Kidney (tissue), 14 donors: Measurements from ENCODE around the gene PTPN7. TPM values are rescaled to one million over a fixed set of nuclear protein-coding genes. Genes with fewer than 3 reads are reported as not detected.
A peak's percentile ranks its signal among the peaks of the same experiment; 100 is the strongest.

Experiments
- DNase-seq, 5 donors: peaks; one replicate each; pipeline ENCODE4 v3.0.0-alpha.2; 2013 to 2020
- FAIRE-seq: peaks from 2 replicates; lab custom pipeline; 2012; peaks lifted over from hg19 to GRCh38; lab: Jason Lieb, UNC
- H3K27ac ChIP-seq, 2 donors: one replicate each; pipeline ENCODE4 v1.7.0; 2013; ENCODE audit warnings: low read depth in 2 of 2, low read length in 2 of 2, inconsistent platforms in 1 of 2
- H3K27me3 ChIP-seq: one replicate; pipeline ENCODE4 v1.7.1; 2013; ENCODE audit warnings: low read length, inconsistent platforms; ENCODE audit not compliant: control insufficient read depth, insufficient read depth
- H3K36me3 ChIP-seq, 3 donors: one replicate each; pipeline versions ENCODE4 v1.7.0 to v1.7.1; 2013; ENCODE audit warnings: low read length in 3 of 3, control low read depth in 1 of 3, inconsistent platforms in 1 of 3; ENCODE audit not compliant: insufficient read depth in 3 of 3, control insufficient read depth in 2 of 3
- H3K4me1 ChIP-seq, 3 donors: one replicate each; pipeline versions ENCODE4 v1.7.0 to v1.7.1; 2013; ENCODE audit warnings: low read length in 3 of 3, inconsistent platforms in 1 of 3, low read depth in 1 of 3; ENCODE audit not compliant: control insufficient read depth in 2 of 3, insufficient read depth in 2 of 3
- H3K4me3 ChIP-seq, 3 donors: one replicate each; pipeline versions ENCODE4 v1.7.0 to v1.8.1; 2013; ENCODE audit warnings: low read length in 3 of 3, control low read depth in 1 of 3, inconsistent platforms in 1 of 3
- H3K9ac ChIP-seq, 3 donors: one replicate each; pipeline versions ENCODE4 v1.7.0 to v1.7.1; 2013; ENCODE audit warnings: low read length in 3 of 3, control low read depth in 1 of 3, inconsistent platforms in 1 of 3
- H3K9me3 ChIP-seq, 3 donors: one replicate each; pipeline versions ENCODE4 v1.7.0 to v1.7.1; 2013; ENCODE audit warnings: low read length in 3 of 3, control low read depth in 1 of 3, inconsistent platforms in 1 of 3; ENCODE audit not compliant: control insufficient read depth in 2 of 3, insufficient read depth in 1 of 3
- intact Hi-C: fragments of 100-400 bp; cut with DNase I; formaldehyde crosslinking; loops from one replicate; pipeline ENCODE4 v1.11.1; 2022
- polyA plus RNA-seq: library from polyadenylated mRNA; stranded (reverse); fragments of 350-450 nt; fragmentation: Illumina TruSeq; extraction: RNeasy Lipid Tissue Mini Kit (QIAGEN cat#74804); gene quantifications from one replicate; pipeline ENCODE4 v1.2.3, GENCODE V29; 2014; ENCODE audit warnings: low read depth, low replicate concordance; ENCODE audit not compliant: insufficient read depth
- total RNA-seq: library from RNA; stranded (reverse); fragmentation: NEBNext Ultra II Directional; extraction: Animal tissue kit (Norgen Biotek cat#: 25700); gene quantifications from one replicate; pipeline ENCODE4 v1.2.1, GENCODE V29; 2021
- TF ChIP-seq, protein P1 (sequence below): IDR thresholded peaks from 3 replicates; pipeline ENCODE4 v1.5.1; 2012; ENCODE audit warnings: mild to moderate bottlenecking, moderate library complexity, borderline replicate concordance; ENCODE audit not compliant: insufficient read depth; ENCODE audit errors: extremely low read depth
- donor health status: control.
- donor health status: control.
- donor health status: control.
- donor health status: control.
- donor health status: control.
- donor health status: DM: yes; HTN: yes; CAD: no.
- donor health status: Normal renal cell carcinoma (clear cell type).

PTPN7 gene
- total and polyA plus RNA-seq, 2 donors from 2014 or later: 3.5 to 5.5 TPM

- Histone ChIP-seq H3K27ac (no peak overlapping the region), H3K4me3 (no peak overlapping the region), H3K27me3 (no peaks in the 10 kb centered on the region), H3K9ac (no peak overlapping the region), H3K4me1 (no peaks in the 10 kb centered on the region), H3K36me3 (no peaks in the 10 kb centered on the region), H3K9me3 (no peaks in the 10 kb centered on the region)
- intact Hi-C loops: no loop called here
- DNase-seq (no peak), FAIRE-seq (no peak)
- TF ChIP-seq, protein P1, sequence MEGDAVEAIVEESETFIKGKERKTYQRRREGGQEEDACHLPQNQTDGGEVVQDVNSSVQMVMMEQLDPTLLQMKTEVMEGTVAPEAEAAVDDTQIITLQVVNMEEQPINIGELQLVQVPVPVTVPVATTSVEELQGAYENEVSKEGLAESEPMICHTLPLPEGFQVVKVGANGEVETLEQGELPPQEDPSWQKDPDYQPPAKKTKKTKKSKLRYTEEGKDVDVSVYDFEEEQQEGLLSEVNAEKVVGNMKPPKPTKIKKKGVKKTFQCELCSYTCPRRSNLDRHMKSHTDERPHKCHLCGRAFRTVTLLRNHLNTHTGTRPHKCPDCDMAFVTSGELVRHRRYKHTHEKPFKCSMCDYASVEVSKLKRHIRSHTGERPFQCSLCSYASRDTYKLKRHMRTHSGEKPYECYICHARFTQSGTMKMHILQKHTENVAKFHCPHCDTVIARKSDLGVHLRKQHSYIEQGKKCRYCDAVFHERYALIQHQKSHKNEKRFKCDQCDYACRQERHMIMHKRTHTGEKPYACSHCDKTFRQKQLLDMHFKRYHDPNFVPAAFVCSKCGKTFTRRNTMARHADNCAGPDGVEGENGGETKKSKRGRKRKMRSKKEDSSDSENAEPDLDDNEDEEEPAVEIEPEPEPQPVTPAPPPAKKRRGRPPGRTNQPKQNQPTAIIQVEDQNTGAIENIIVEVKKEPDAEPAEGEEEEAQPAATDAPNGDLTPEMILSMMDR: no peak
These were observed 34.8 kb downstream of the PTPN7 start for GRCh38 chr1:202125611-202126010.

GRCh38 chr1:202124142-202124541 is 36.3 kb downstream of the PTPN7 start:
- Histone ChIP-seq H3K4me1 (no peaks in the 10 kb centered on the region), H3K4me3 (no peak overlapping the region), H3K9ac (no peak overlapping the region), H3K9me3 (no peaks in the 10 kb centered on the region), H3K27ac (no peak overlapping the region), H3K36me3 (no peaks in the 10 kb centered on the region), H3K27me3 (no peaks in the 10 kb centered on the region)
- intact Hi-C loops: no loop called here
- TF ChIP-seq, protein P1: no peak
- FAIRE-seq: no peak
- DNase-seq: no peak

- no peaks in the 10 kb centered on the region for H3K36me3 ChIP-seq
- DNase-seq: no peak
- FAIRE-seq: no peak
- H3K27me3 ChIP-seq: no peaks in the 10 kb centered on the region
- H3K9me3 ChIP-seq: no peaks in the 10 kb centered on the region
- H3K9ac ChIP-seq: no peak overlapping the region
- TF ChIP-seq, protein P1: no peak
- no peak overlapping the region for H3K27ac ChIP-seq
- H3K4me1 ChIP-seq: no peaks in the 10 kb centered on the region
- intact Hi-C loops: no loop called here
- H3K4me3 ChIP-seq: no peak overlapping the region
These were observed 37.0 kb downstream of the PTPN7 start for GRCh38 chr1:202123336-202123813.

DNA sequence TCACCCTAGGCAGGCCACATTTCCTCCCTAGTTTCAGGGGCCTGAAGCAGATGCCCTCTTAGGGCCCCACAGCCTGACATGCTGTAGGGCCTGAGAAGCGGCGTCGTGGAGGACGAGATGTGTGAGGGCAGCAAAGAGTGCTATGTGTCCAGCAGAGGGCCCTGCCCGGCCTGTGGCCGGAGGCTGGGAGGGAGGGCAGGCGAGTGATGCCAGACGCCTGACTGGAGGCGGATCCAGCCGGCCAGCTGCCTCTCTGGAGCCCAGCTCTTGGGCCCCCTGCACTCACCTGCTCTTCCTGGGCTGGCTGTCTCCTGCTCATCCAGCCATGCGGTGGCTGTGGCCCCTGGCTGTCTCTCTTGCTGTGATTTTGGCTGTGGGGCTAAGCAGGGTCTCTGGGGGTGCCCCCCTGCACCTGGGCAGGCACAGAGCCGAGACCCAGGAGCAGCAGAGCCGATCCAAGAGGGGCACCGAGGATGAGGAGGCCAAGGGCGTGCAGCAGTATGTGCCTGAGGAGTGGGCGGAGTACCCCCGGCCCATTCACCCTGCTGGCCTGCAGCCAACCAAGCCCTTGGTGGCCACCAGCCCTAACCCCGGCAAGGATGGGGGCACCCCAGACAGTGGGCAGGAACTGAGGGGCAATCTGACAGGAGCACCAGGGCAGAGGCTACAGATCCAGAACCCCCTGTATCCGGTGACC is 37.6 kb downstream of the PTPN7 start, which contains the start of gene GPR37L1:
GPR37L1 (plus strand) TSS at position 279 of the 697 bp plus-strand sequence; CDS start at position 326, 47 bp downstream.
- TF ChIP-seq, protein P1: peak; percentile 49
- intact Hi-C loops: no loop called here
- H3K4me3 ChIP-seq: no peak within 1 kb of the TSS
- H3K27ac ChIP-seq: no peak within 1 kb of the TSS
- no peaks in the 10 kb centered on the region for H3K4me1 ChIP-seq
- H3K36me3 ChIP-seq: no peaks in the 10 kb centered on the region
- FAIRE-seq: no peak
- H3K9me3 ChIP-seq: no peaks in the 10 kb centered on the region
- H3K27me3 ChIP-seq: no peaks in the 10 kb centered on the region
- peak in 3 of 5 donors; percentile 69 to 77 (median 75) for DNase-seq
- H3K9ac ChIP-seq: no peak within 1 kb of the TSS
